DND-41 (cell line): ENCODE data around the gene MAGI1.

Source experiments
- ATAC-seq: fragments of 200-7000 bp; cut with Tn5 transposase; 3 replicates; pipeline ENCODE4 v1.9.1; 2021; ENCODE audit warnings: low read depth; ENCODE audit not compliant: insufficient read depth
- DNase-seq: peaks from one replicate; pipeline ENCODE4 v3.0.0-alpha.2; 2020
- H2AFZ ChIP-seq: 2 replicates; pipeline ENCODE4 v1.6.0; 2012; ENCODE audit warnings: low read depth, low read length
- H3K27ac ChIP-seq: 2 replicates; pipeline ENCODE4 v1.5.1; 2012; ENCODE audit warnings: low read length, inconsistent platforms
- H3K27me3 ChIP-seq: fragments of 200-600 bp; sonication (generic); 2 replicates; pipeline ENCODE4 v1.6.0; 2012; ENCODE audit warnings: low read length, mild to moderate bottlenecking, inconsistent platforms; ENCODE audit not compliant: insufficient read depth, poor library complexity
- H3K36me3 ChIP-seq: 2 replicates; pipeline ENCODE4 v1.5.1; 2012; ENCODE audit warnings: low read length, inconsistent platforms; ENCODE audit not compliant: insufficient read depth
- H3K4me1 ChIP-seq: 2 replicates; pipeline ENCODE4 v1.5.1; 2012; ENCODE audit warnings: mild to moderate bottlenecking, low read length; ENCODE audit not compliant: insufficient read depth
- H3K4me2 ChIP-seq: 2 replicates; pipeline ENCODE4 v1.6.0; 2012; ENCODE audit warnings: mild to moderate bottlenecking, moderate library complexity, low read length, inconsistent platforms; ENCODE audit not compliant: insufficient read depth
- H3K4me3 ChIP-seq, 2 experiments: fragments of 200-600 bp in 1 of 2; shearing (Covaris generic) in 1 of 2; 2 replicates each; pipeline ENCODE4 v1.5.1; 2012 to 2016; ENCODE audit warnings: inconsistent platforms in 2 of 2, low read length in 2 of 2, mild to moderate bottlenecking in 2 of 2, low read depth in 1 of 2, moderate library complexity in 1 of 2
- H3K79me2 ChIP-seq: 2 replicates; pipeline ENCODE4 v1.6.0; 2012; ENCODE audit warnings: low read length, inconsistent platforms; ENCODE audit not compliant: insufficient read depth
- H3K9ac ChIP-seq: 2 replicates; pipeline ENCODE4 v1.6.0; 2012; ENCODE audit warnings: low read depth, mild to moderate bottlenecking, inconsistent platforms, low read length, moderate library complexity
- H3K9me3 ChIP-seq: 2 replicates; pipeline ENCODE4 v1.5.1; 2012; ENCODE audit warnings: low read length, moderate library complexity, mild to moderate bottlenecking, inconsistent platforms; ENCODE audit not compliant: insufficient read depth, severe bottlenecking
- H4K20me1 ChIP-seq: 2 replicates; pipeline ENCODE4 v1.6.0; 2012; ENCODE audit warnings: low read length; ENCODE audit not compliant: insufficient read depth
- EZH2 ChIP-seq: IDR thresholded peaks from 3 replicates; pipeline ENCODE4 v1.6.1; 2012; ENCODE audit warnings: borderline replicate concordance, low read depth, mild to moderate bottlenecking, moderate library complexity, low read length, inconsistent platforms; ENCODE audit not compliant: severe bottlenecking
- TF ChIP-seq, protein P1 (sequence below): IDR thresholded peaks from 2 replicates; pipeline ENCODE4 v1.5.1; 2012; ENCODE audit warnings: borderline replicate concordance, low read length, moderate library complexity, mild to moderate bottlenecking; ENCODE audit not compliant: poor library complexity, severe bottlenecking; ENCODE audit errors: extremely low read depth

MAGI1 gene

DNA sequence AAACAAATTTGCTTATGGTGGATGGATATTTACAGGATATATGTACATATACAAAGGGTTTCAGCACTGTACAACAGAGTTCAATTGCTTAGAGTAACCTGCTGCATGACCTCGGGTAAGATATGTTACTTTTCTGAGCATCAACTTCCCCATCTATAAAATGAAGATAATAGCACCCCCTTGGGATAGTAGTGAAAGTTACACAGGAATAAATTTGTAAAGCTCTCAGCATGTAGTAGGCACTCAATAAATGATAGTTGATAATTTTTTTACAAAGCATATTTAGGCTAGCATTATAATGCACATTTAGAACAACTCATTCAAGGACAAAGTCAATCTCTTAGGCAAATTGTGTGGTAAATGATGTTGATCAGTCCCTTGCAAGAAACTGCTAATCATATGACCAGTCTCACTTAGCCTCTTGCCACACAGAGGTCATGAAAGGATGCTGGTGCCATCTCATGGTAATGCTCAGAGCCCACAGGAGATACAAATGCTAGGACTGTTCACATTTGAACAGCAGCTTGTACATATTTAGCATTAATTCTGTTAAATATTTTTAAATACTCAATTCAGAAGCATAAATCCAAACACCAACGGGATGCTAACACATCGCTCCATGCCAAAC lies 123.9 kb downstream of the MAGI1 start:
- Histone ChIP-seq H3K9ac (no peak overlapping the region), H3K4me1 (no peaks in the 10 kb centered on the region), H3K9me3 (no peaks in the 10 kb centered on the region), H3K27me3 (no peaks in the 10 kb centered on the region), H3K27ac (no peak overlapping the region), H3K4me3 (no peak overlapping the region), H3K79me2 (no peaks in the 10 kb centered on the region), H3K4me2 (no peak overlapping the region), H3K36me3 (no peaks in the 10 kb centered on the region), H4K20me1 (no peaks in the 10 kb centered on the region), H2AFZ (no peak overlapping the region)
- TF ChIP-seq EZH2: no peak
- TF ChIP-seq, protein P1, sequence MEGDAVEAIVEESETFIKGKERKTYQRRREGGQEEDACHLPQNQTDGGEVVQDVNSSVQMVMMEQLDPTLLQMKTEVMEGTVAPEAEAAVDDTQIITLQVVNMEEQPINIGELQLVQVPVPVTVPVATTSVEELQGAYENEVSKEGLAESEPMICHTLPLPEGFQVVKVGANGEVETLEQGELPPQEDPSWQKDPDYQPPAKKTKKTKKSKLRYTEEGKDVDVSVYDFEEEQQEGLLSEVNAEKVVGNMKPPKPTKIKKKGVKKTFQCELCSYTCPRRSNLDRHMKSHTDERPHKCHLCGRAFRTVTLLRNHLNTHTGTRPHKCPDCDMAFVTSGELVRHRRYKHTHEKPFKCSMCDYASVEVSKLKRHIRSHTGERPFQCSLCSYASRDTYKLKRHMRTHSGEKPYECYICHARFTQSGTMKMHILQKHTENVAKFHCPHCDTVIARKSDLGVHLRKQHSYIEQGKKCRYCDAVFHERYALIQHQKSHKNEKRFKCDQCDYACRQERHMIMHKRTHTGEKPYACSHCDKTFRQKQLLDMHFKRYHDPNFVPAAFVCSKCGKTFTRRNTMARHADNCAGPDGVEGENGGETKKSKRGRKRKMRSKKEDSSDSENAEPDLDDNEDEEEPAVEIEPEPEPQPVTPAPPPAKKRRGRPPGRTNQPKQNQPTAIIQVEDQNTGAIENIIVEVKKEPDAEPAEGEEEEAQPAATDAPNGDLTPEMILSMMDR: peak; percentile 10
- no peak for ATAC-seq
- DNase-seq: no peak

DNA sequence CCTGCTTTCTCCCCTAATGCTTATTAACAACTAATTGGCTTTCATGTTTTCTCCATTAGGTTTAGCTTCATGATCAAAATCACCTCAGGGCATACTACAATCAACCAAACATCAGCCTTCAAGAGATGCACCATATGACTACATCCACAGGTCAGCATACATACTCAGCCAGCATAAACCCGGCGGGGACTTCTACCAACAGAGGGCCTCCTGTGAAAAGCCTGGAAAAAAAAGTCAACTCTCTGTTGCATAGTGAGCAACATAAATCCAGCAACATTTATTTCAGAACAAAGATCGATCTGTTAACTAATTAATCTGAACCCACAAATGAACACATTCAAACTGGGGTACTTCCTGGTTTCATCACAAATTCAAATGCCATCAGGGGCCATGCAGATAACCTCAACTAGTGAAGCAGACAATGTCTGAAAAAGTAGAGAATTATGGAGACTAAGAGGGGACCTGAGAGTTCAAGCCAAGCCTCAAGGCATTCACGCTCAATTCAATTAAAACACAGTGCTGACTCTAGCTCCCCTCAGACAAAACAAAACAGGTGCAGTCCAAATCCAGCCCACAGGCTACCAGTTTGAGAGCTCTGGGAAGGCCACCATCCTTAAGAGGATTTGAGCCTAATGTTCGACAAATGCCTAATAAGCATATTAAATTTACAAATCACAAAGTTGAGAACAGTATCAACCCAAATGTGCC lies 124.5 kb downstream of the MAGI1 start:
- Histone ChIP-seq H3K9me3 (no peaks in the 10 kb centered on the region), H2AFZ (no peak overlapping the region), H3K27me3 (no peaks in the 10 kb centered on the region), H3K9ac (no peak overlapping the region), H3K36me3 (no peaks in the 10 kb centered on the region), H3K4me3 (no peak overlapping the region), H3K79me2 (no peaks in the 10 kb centered on the region), H3K4me2 (no peak overlapping the region), H3K4me1 (no peaks in the 10 kb centered on the region), H3K27ac (no peak overlapping the region), H4K20me1 (no peaks in the 10 kb centered on the region)
- TF ChIP-seq, protein P1: no peak
- no peak for TF ChIP-seq EZH2
- ATAC-seq (no peak), DNase-seq (no peak)

DNA sequence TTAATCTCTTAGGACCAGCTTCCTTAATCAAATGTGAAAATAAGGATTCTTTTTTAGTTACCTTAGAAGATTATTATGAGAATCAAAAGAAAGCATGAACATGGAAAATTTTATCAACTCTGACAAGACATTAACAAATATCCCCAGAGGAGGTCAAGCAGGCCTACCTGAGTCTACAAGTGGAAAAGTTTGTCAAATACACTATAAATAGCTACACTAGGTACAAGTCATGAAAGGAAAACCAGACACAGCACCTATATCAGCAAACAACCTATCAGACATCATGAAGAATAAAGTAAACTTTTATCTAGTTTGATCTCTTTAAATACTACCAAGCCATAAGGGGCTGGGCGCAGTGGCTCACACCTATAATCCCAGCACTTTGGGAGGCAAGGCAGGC lies 126.1 kb downstream of the MAGI1 start:
- no peaks in the 10 kb centered on the region for H4K20me1 ChIP-seq
- H2AFZ ChIP-seq: no peak overlapping the region
- H3K79me2 ChIP-seq: no peaks in the 10 kb centered on the region
- H3K27ac ChIP-seq: no peak overlapping the region
- H3K27me3 ChIP-seq: no peaks in the 10 kb centered on the region
- DNase-seq: no peak
- no peaks in the 10 kb centered on the region for H3K4me1 ChIP-seq
- no peaks in the 10 kb centered on the region for H3K36me3 ChIP-seq
- H3K4me3 ChIP-seq: no peak overlapping the region
- no peak for ATAC-seq
- no peak overlapping the region for H3K4me2 ChIP-seq
- no peak for TF ChIP-seq EZH2
- TF ChIP-seq, protein P1: no peak
- H3K9ac ChIP-seq: no peak overlapping the region
- no peaks in the 10 kb centered on the region for H3K9me3 ChIP-seq
